HT-29 (cell line): Measurements from ENCODE around the gene WFS1. TPM values are rescaled to one million over a fixed set of nuclear protein-coding genes. Genes with fewer than 3 reads are reported as not detected.

Experiments used
- DNase-seq: peaks from one replicate; pipeline ENCODE4 v3.0.0-alpha.2; 2015; ENCODE audit warnings: low spot score
- total RNA-seq: library from RNA; depleted of rRNA; stranded (reverse); fragments of >200 nt; shearing (Covaris generic); gene quantifications from 2 replicates; pipeline ENCODE4 v1.2.3, GENCODE V29; 2014

WFS1 gene
- total RNA-seq, 1 experiment from 2014 or later: 49.8 TPM

DNA sequence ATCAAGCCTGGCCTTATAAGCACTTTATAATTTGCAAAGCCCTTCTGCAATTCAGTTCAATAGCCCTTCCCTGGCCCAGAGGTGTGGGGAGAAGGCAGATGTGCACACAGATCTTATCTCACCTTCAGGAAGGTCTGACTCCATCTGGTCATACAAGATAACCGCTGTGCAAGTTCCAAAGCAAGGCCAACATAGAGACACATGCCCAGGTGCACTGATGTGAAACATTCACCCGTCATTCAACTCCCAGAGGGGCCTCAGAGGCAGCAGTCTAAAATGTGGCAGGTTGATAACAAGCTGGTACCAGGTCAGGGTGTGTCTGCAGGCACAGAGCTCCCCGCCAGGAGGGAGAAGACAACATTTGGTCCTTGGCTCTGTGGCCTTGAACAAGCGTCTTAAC is 10.9 kb upstream of the WFS1 start:
- DNase-seq: no peak

DNA sequence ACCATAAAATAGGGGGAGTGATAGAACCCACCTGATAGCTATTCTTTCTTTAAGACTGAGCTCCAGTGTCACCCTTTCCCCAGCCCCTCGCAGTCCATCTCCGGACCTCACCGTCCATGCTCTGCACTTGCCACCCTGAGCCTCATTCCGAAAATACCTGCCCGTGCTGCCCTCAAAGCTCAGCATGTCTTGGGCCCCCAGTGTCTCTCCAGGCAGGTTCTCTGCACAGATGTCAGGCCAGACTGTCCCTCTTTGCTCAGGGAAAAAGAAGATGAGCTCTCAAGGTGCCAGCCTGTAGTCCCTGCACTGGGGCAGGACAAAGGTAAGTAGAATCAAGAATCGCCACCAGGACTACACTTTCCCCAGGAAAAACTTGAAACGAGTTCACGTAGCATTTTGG is 9.8 kb upstream of the WFS1 start:
- no peak for DNase-seq

DNA sequence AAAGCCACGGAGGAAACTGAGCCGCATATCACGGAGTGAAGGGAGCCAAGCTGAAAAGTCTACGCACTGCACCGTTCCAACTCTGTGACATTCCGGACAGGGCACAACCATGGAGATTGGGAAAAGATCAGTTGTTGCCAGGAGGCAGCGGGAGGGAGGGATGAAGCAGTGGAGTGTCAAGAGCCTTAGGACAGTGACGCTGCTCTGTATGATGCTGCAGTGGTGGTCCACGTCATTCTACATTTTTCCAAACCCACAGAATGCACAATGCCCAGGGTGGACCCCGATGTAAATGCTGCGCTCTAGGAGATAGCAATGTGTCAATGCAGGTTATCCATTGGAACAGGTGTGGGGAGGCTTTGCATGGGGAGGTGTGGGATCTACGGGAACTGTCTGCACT is 7.5 kb upstream of the WFS1 start:
- no peak for DNase-seq

DNA sequence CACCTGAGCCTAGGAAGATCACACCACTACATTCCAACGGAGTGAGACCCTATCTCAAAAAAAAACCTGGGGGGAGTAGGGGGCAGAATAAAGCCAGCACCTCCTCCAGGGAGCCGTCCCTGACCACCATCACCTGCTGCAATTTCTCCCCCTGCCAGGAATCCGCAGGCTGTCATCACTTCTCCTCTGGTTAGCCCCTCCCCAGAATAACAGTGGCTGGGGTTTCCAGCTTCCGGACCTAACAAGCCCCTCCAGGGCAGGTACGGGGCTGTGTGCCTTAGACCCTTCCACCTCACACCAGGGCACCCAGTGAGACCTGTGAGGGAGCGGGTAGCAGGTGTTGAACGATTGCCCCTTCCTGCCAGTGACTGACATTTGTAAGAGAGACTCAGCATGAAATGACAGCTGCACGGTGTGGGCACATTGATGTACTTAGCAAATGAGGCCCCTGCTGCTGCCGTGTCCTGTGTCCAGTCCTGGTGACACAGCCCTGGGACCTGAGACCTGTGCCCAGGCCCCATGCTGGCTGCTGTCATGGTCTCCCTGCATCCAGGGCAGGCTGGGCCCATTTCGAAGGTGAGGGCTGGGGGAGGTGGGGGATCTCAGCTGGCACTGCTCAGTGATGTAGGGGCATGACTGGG is 6.7 kb upstream of the WFS1 start:
- DNase-seq: no peak

DNA sequence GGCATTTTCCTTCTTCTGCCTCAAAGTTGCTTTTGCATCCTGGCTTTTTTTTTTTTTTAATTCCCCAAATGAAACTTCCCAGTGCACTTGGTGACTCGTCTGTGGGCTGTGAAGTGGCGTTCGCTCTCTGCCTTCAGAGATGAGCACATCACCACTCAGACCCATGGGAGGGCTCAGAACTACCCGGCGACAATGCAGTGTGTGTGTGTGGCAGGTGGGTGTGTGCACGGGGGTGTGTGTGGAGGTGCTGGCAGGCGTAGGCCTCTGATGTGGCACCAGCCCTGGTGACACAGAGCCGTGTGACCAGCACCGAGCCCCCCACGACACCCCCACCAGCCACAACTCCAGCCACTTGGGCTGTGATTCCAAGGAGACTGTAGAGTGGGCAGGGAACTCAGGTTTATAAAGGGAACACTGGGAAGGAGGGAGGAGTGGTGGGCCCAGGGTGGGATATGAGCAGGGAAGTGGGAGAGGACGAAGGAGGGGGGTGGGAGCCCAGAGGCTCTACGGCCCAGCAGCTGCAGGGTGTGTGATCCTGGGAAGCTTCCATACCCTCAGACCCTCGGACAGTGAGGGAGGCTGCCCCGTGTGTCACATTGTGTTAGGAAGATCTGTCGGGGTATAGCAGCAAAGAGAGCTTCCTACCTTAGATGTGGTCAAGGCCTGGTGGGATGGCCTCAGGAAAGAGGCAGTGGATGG is 6.0 kb upstream of the WFS1 start:
- DNase-seq: no peak

DNA sequence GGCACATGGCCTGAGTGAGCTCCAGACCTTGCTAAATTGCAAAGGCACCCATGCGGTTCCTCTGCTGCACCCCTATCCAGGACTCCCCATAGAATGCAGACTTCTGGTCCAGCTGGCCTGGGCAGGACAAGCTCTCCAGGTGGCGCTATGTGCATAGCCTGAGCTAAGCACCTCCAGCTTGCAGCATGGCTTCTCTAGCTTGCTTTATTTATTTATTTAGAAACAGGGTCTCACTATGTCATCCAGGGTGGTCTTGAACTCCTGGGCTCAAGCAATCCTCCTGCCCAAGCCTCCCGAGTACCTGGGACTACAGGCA is 5.5 kb upstream of the WFS1 start:
- peak; percentile 53 for DNase-seq

DNA sequence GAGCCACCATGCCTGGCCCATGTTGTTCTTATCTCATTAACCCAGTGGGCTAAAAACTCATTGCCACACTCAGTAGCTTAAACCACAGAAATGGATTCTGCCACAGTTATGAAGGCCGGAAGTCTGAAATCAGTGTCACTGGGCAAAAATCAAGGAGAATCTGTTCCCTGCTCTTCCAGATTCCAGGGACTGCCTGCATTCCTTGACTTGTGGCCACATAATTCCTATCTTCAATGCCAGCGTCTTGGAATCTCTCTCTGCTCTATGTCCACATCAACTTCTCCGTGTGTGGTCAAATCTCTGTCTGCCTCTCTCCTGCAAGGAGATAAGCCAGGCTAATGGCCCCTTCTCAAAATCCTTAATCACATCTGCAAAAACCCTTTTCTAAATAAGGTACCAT is 4.1 kb upstream of the WFS1 start:
- DNase-seq: no peak

DNA sequence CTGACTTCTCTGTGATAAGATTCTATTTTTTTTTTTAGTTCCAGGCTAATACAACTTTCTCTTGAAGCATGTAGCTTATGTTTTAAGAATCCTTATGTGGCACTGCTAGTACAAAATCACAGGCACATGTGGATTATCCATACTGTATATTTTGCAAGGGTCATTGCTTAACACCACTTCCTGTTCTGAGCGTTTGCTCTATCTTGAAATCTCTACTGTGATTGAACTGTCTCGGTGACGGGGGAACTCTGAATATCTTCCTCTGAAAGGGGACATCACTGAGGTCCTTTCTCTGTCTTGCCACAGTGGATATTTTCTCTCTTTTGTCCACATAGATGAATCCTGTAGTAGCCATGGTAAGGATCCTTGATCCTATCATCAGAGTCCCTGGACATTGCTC is 2.1 kb upstream of the WFS1 start:
- DNase-seq: no peak

DNA sequence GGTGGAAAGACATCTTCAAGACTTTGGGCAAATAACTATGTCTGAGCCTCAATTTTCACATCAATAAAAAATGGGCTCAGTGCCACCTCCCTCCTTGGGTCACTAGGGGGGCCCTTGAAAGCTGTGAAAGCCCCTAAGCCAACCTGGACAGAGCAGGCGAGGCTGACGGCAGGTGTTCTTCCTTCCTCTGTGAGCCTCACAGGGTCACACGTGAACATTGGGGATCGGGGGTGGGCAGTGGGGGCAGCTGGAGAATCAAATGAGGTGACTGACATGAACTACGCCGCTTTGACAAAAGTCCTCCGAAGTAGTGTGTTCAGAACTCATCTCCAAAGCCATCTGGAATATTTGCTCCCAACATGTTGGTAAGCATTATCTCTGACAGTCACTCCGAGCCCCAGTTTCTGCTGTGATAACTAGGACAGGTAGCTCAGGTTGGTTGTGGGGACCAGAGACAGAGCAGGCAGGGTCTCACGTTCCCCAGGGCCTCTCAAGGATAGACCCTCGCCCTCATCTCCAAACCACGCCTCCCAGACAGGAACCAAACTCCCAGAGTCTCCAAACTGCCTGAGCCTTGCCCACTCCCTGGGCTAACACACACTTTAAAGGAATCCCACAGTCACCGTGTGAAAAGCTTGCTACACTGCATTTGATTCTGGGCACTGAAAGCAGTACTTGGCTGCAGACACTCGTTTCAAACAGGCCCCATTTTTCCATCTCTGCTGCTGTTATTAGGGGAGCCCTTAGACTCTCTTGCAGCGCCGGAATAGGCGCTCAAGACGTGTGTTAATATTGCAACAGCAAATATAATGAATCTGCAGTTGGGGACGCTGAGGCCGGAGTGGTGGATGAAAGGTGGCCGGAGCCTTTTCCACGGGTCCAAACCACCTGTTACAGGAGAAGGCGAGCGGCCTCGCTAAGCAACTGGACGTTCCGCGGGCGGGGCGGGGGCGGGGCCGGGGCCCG is 717 bp upstream of the WFS1 start:
- DNase-seq: no peak

DNA sequence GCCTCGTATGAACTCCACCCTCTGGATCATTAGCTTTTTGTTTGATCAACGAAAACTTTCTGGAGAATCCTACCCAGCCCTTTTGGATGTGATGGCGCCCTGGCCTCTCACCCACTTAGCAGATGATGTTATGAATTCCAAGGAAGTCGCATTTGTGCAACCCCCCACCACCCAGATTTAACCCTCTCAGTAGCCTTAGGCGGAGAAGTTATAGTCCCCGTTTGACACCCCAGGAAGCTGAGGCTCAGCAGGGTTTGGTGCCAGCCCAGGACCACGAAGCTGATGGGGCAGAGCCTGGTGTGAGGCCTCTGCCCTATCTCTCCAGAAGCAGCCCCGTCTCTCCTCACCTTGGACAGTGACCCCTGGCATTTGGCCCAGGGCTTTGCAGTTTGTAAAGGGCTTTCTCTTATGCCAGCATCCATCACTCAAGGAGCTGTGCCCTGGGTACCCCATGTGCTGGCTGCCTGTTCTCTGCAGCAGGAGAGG is 1.0 kb downstream of the WFS1 start:
- DNase-seq: peak; percentile 3

DNA sequence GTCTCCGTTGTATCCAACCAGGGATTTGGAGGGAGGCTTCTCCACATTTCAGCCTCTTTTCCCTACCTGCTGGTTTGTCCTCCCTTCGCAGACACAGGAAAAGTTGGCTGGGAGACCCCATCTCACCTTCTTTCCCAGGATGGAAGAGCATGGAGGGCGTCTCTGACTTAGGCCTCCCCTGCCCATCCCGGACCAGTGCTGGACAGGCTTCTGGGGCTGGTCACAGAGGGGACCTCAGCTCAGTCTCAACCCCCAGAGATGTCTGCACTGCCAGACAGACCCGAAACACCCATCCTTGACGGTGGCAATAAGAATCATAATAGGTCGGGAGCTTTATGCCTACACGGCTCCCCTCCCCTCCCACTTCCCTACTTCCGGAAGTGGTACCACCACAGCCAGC is 1.6 kb downstream of the WFS1 start:
- no peak for DNase-seq

DNA sequence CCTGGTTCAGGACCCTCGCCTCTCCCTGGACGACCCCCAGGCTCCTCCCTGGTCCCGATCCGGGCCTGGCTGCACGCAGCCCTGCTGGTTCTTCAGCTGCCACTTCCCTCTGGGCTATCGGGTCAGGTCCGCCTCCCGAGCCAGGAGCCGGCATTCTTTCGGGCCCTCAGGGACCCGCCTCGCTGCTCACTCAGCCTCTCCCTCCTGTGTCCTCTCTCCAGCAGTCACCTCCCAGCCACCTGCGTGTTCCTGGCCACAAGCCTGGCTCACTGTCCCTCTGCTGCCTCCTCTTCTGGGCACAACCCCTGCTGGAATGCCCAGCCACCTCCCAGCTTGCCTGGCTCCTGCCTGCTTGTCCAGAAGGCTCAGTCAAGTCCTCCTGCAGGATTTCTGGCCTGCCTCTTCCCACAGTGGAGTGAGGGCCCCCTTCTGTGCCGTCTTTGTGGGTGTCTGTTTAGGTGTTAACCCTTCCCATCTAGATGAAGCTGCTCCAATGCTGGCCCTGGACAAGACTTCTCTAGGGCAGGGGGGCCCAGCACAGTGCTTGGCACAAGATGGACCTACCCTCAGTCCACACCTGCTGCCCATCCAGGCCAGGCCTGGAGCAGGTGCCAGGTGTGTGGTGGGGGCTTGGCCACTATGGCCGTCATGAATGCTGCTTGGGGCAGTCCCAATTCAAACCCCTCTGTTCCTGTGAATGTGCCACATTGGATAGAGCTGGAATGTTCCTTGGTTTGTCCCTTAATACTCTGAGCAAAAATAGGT is 2.2 kb downstream of the WFS1 start:
- peak; percentile 28 for DNase-seq

DNA sequence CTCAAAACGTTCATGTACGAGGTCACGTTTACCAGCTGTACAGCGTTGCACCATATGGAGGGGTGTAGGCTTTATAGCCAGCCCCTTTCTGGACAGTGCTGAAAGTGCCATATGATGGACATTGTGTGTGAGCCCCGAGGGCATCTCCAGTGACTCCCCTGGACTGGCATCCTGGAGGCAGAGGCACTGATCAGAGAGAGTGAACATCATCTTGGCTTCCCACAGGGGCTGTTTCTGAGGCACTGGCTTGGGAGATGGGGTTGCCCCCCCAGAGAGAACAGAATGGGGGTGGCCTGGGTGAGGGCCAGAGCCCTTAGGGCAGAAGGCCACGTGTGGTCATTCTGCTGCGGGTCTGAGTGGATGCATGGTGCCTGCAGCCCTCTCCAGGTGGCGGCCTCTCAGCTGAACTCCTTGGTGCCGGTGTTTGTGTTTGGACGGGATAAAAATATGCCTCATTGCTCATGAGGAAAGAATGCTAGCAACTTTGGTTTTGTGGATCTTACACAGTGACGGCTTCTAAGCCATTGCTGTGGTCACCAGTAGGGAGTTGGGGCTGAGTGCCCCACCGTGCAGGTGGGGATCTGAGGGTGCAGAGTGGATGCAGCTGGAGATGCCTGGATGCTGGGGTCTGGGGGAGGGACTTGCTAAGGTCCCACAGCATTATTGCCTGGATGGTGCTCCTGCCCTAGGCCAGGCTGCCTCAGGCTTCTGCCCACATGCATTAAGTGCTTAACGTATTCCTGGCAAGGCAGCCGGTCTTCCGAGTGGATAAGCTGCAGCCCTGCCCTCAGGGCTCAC is 3.4 kb downstream of the WFS1 start:
- no peak for DNase-seq

DNA sequence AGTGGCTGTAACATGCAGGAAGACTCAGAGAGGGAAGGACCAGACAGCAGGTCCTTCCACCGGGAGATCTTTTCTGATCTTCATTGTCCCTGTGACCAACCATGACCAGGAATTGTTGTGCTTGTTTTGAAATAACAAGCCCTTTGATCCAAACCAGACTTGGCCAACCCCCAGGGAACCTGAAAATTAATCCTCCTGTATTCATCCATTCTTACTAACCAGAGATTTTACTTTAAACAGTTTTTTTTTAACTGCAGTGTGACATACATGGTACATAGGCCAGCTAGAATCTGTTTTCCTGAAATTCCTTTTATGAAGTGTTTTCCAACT is 4.0 kb downstream of the WFS1 start:
- no peak for DNase-seq

DNA sequence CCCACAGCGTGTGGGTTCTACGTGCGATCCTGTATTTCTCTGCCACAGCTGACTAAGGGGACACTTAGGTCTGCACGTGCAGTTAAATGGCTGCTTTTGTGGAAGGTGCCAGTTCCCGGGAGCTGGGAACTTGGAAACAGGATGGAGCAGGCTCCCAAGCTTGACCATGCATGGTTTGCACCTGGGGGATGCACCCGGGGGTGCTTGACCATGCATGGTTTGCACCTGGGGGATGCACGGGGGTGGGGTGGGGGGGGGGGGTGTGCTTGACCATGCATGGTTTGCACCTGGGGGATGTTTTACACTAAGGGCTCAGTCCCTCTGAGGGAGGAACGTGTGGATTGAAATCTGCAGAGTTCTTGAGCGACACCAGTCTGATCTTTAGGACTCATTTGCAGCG is 5.7 kb downstream of the WFS1 start:
- DNase-seq: no peak

DNA sequence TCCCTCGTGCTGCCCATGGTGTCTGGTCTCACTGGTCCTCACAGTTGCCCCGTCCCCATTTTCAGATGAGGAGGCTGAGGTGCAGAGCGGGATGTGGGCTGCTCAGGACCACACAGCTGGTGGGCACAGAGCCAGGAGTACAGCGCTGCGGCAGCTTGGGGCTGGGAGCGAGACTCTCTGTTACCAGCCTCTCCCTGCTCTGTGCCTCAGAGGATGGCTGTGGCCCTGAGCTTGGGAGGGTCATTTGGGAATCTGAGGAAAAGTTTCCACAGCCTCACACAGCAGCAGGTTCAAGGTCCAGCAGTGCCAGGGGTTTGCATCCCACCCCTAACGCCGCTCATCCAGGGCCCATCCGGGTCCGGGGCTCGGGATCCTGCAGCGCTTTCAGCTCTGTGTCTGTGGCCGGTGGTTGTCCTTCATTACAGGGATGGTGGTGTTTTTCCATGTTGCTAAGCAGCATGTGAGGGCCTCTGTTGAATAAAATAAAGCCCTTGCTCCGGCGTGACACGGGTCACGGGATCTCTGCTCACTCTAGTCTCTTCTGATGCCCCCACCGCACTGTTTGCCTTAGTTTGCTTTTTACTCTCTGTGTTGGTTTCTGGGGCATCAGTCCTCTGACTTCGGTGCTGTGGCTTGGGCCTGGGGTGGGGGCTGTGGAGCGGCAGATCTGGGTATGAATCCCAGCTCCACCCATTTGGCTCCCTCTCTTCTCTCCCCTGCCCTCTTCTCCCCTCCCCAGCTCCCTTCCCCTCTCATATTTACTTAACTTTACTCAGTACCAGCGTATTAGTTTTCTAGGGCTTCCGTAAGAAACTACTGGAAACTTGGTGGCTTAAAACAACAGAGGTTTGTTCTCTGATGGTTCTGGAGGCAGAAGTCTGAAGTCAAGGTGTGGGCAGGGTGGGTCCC is 6.5 kb downstream of the WFS1 start:
- no peak for DNase-seq

DNA sequence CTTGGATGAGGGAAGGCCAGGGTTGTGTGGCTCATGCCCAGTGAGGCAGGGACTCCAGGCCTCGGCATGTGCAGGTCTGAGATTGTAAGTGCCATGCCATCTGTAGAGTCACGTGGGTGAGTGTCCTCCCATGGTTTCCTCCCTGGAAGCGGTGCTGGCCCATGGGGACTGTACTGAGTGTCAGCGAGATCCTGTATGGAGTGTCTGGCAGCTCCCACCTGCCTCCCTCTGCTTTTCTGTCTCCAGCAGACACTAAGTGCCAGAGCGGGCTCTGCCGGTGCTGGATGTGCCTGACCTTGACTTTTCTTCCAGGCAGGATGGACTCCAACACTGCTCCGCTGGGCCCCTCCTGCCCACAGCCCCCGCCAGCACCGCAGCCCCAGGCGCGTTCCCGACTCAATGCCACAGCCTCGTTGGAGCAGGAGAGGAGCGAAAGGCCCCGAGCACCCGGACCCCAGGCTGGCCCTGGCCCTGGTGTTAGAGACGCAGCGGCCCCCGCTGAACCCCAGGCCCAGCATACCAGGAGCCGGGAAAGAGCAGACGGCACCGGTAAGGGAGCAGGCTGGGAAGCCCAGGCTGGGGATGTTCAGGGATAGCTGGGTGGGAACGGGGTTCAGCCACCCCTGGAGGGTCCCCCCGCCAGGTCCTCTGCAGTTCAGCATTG is 7.6 kb downstream of the WFS1 start:
- DNase-seq: no peak

DNA sequence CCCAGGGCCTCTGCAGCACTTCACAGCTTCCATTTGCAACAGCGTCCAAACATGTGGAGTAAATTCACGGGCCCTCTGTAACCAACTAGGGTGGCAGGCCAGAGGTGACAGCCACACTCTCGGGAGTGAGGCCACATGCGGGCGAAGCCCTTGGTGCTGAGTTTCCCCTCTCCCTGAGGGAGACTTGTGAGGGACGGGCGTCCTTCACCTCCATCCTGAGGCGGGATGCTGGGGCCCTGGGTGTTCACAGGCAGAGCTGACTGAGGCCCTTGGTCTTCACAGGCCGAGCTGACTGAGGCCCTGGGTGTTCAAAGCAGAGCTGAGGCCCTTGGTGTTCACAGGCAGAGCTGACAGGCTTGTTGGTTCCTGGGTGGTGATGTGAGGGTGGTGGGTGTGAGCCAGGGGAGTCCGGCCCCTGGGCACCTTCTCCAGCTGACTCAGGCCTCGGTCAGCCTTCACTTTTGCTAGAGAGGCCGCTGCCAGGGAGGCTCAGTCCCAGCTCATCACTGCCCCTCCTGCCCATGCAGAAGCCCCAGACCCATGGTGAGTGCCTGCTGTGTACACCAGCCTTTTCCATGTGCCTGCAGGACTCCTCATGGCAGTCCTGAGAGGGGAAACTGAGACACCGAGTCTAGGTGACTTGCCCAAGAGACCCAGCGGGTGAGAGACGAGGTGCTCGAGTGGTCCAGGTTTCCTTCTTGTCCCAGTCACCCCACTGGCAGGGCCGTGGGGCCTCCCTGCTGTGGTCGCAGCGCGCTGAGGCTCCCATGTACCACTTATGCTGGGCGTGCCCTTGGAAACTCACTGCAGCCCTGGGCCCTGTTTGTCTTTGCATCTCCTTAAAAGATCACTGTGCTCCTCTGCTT is 8.5 kb downstream of the WFS1 start:
- no peak for DNase-seq
